Measurements from ENCODE around the gene STON2. TPM values are rescaled to one million over a fixed set of nuclear protein-coding genes. Genes with fewer than 3 reads are reported as not detected.
A peak's percentile ranks its signal among the peaks of the same experiment; 100 is the strongest.

The STON2 gene
- total and polyA plus RNA-seq, 4 experiments from 2014 or later: not detected

GRCh38 chr14:81219210-81219758, 180.8 kb downstream of the STON2 start:
- intact Hi-C loops (cut with micrococcal nuclease): loop anchor here (1.0 to 5.0 kb wide), 5 partner anchors 19 to 278 kb away; partner anchors contain the start of genes CEP128 and TSHR
- Mint-ChIP-seq H3K4me1 (peaks cover 21 to 62% (median 38%) of the 10 kb centered on the region in 4 donors), H3K4me3 (peak overlapping the region; percentile 98 to 100 (median 100)), H3K27ac (peak overlapping the region; percentile 99 to 100 (median 99)), H3K9me3 (peaks cover 0 to 6% (median 0%) of the 10 kb centered on the region in 8 donors), H3K27me3 (no peaks in the 10 kb centered on the region), H3K36me3 (peaks cover 14 to 37% of the 10 kb centered on the region in 2 donors)
- Histone ChIP-seq H3K4me1 (ENCODE audit: insufficient read depth, low read length) (peaks cover 44% of the 10 kb centered on the region), H3K9me3 (ENCODE audit: control insufficient read depth in 1 of 2, low read length in 2 of 2) (no peaks in the 10 kb centered on the region), H3K27me3 (ENCODE audit: insufficient read depth, low read length) (no peaks in the 10 kb centered on the region), H3K4me3 (ENCODE audit: low read length in 2 of 2) (peak overlapping the region; percentile 92 to 99), H3K27ac (ENCODE audit: low read depth, low read length) (peak overlapping the region; percentile 95), H3K36me3 (ENCODE audit: insufficient read depth, low read length) (peaks cover 14% of the 10 kb centered on the region)
- ChIA-PET CTCF (ENCODE audit: partially characterized antibody) (interaction anchor here (0.8 to 1.5 kb wide), 6 partner anchors 18 to 264 kb away, joined by 3 to 17 read pairs (median 4); partner anchors contain the start of gene TSHR), POLR2A (ENCODE audit: partially characterized antibody) (interaction anchor here (0.6 to 3.5 kb wide), 27 partner anchors 9 to 314 kb away, joined by 3 to 26 read pairs (median 5); partner anchors contain the start of genes CEP128 and SEL1L)
- DNase-seq: peak; percentile 91 to 96 (median 92)

- H3K4me1 ChIP-seq (ENCODE audit: insufficient read depth, low read length): peaks cover 23% of the 10 kb centered on the region
- Mint-ChIP-seq H3K27me3 (no peaks in the 10 kb centered on the region), H3K9me3 (no peaks in the 10 kb centered on the region), H3K4me3 (no peak overlapping the region), H3K27ac (peak overlapping the region in 3 of 7 donors; percentile 20 to 49 (median 37)), H3K36me3 (peaks cover 49 to 83% of the 10 kb centered on the region in 2 donors), H3K4me1 (peaks cover 35 to 69% (median 44%) of the 10 kb centered on the region in 4 donors)
- CTCF ChIA-PET (ENCODE audit: partially characterized antibody): interaction anchor here (0.9 to 3.6 kb wide), 7 partner anchors 9 to 285 kb away, joined by 3 to 20 read pairs (median 3); partner anchors contain the start of gene GTF2A1
- H3K36me3 ChIP-seq (ENCODE audit: insufficient read depth, low read length): peaks cover 32% of the 10 kb centered on the region
- peak; percentile 20 to 48 (median 26) for DNase-seq
- H3K27ac ChIP-seq (ENCODE audit: low read depth, low read length): no peak overlapping the region
- intact Hi-C loops (cut with micrococcal nuclease): loop anchor here (1.0 kb wide), 1 partner anchor 216 kb away; no protein-coding TSS in a partner anchor
- POLR2A ChIA-PET (ENCODE audit: partially characterized antibody): interaction anchor here (2.2 kb wide), 1 partner anchor 7 kb away, joined by 6 read pairs; no protein-coding TSS in a partner anchor
- H3K4me3 ChIP-seq (ENCODE audit: low read length in 2 of 2): no peak overlapping the region
- no peaks in the 10 kb centered on the region for H3K9me3 ChIP-seq (ENCODE audit: control insufficient read depth in 1 of 2, low read length in 2 of 2)
- no peaks in the 10 kb centered on the region for H3K27me3 ChIP-seq (ENCODE audit: insufficient read depth, low read length)
These were observed 188.3 kb downstream of the STON2 start for GRCh38 chr14:81211844-81212243.

Other genes starting within 250 kb of the STON2 start
- gene GTF2A1, start 179.4 kb downstream of the STON2 start, total RNA-seq: 10 to 100 TPM; 34.2 to 40.8 TPM
- 10 to 100 TPM in 1 of 2 donors, 1 to 10 TPM in 1; 8.9 to 11.1 TPM for gene GTF2A1, start 179.4 kb downstream of the STON2 start, polyA plus RNA-seq
- gene SEL1L, start 133.5 kb upstream of the STON2 start, total RNA-seq: 10 to 100 TPM; 65.7 TPM
- gene SEL1L, start 133.5 kb upstream of the STON2 start, polyA plus RNA-seq: 10 to 100 TPM; 18.4 to 30.2 TPM